Endothelial cell of umbilical vein (primary cell): ENCODE measurements around the gene MYH11. TPM values are rescaled to one million over a fixed set of nuclear protein-coding genes. Genes with fewer than 3 reads are reported as not detected.

ENCODE experiments used
- BruUV-seq: library from RNA; stranded (reverse); fragments of 400-500 nt; replicated peaks from 2 replicates; lab custom pipeline; 2021; lab: Mats Ljungman, UMichigan
- CTCF ChIA-PET: fragments of 300-600, 350-600 bp; sonication (Branson Sonifier 250); formaldehyde crosslinking; loops from one replicate; lab custom pipeline; 2021; ENCODE audit warnings: antibody characterized with exemption, inconsistent platforms; lab: Charles Lee
- POLR2A ChIA-PET: fragments of 300-600, 350-600 bp; sonication (Branson Sonifier 250); formaldehyde crosslinking; loops from one replicate; lab custom pipeline; 2021; ENCODE audit warnings: antibody characterized with exemption, inconsistent platforms; lab: Charles Lee
- DNase-seq: peaks from one replicate; pipeline ENCODE4 v3.0.0-alpha.2; 2011; ENCODE audit warnings: low read depth, low spot score
- FAIRE-seq: peaks from 2 replicates; lab custom pipeline; 2011; peaks lifted over from hg19 to GRCh38; lab: Jason Lieb, UNC
- H2AFZ ChIP-seq: 2 replicates; pipeline ENCODE4 v1.6.0; 2012; ENCODE audit warnings: low read depth, low read length, control low read depth, inconsistent platforms
- H3K27ac ChIP-seq: 2 replicates; pipeline ENCODE4 v1.5.1; 2011; ENCODE audit warnings: low read depth, mild to moderate bottlenecking, control low read depth, low read length, moderate library complexity; ENCODE audit not compliant: insufficient read depth
- H3K27me3 ChIP-seq, 2 experiments: 2 replicates each; pipeline versions ENCODE4 v1.6.0 to v1.6.1; 2011; ENCODE audit warnings: low read length in 2 of 2, mixed read lengths in 1 of 2; ENCODE audit not compliant: control insufficient read depth in 2 of 2, insufficient read depth in 2 of 2
- H3K36me3 ChIP-seq, 2 experiments: 2 replicates in 1 of 2; 3 replicates in 1 of 2; pipeline ENCODE4 v1.5.1; 2011; ENCODE audit warnings: low read length in 2 of 2, mild to moderate bottlenecking in 1 of 2, moderate library complexity in 1 of 2; ENCODE audit not compliant: control insufficient read depth in 2 of 2, insufficient read depth in 2 of 2; ENCODE audit errors: extremely low read depth in 1 of 2
- H3K4me1 ChIP-seq: 3 replicates; pipeline ENCODE4 v1.5.1; 2011; ENCODE audit warnings: mild to moderate bottlenecking, low read length; ENCODE audit not compliant: control insufficient read depth, insufficient read depth; ENCODE audit errors: extremely low read depth
- H3K4me2 ChIP-seq: 2 replicates; pipeline ENCODE4 v1.6.1; 2011; ENCODE audit warnings: low read length, control low read depth, mixed read lengths; ENCODE audit not compliant: insufficient read depth
- H3K4me3 ChIP-seq, 3 experiments: fragments of 200-600 bp in 1 of 3; sonication (generic), shearing (Covaris generic) in 1 of 3; replicated peaks in 1 of 3; 2 replicates each; pipeline ENCODE4 v1.5.1; 2011 to 2016; ENCODE audit warnings: control low read depth in 3 of 3, low read length in 3 of 3, mild to moderate bottlenecking in 2 of 3, inconsistent platforms in 1 of 3, low read depth in 1 of 3, moderate library complexity in 1 of 3; ENCODE audit not compliant: insufficient read depth in 1 of 3
- H3K79me2 ChIP-seq: 2 replicates; pipeline ENCODE4 v1.6.0; 2012; ENCODE audit warnings: low read length, inconsistent platforms; ENCODE audit not compliant: control insufficient read depth, insufficient read depth
- H3K9ac ChIP-seq: replicated peaks from 2 replicates; pipeline ENCODE3; 2011; ENCODE audit warnings: low read length, control low read depth; ENCODE audit not compliant: insufficient read depth; ENCODE audit errors: extremely low read depth
- H3K9me1 ChIP-seq: replicated peaks from 3 replicates; pipeline ENCODE4 v1.6.0; 2011; ENCODE audit warnings: mild to moderate bottlenecking, low read length; ENCODE audit not compliant: control insufficient read depth, insufficient read depth; ENCODE audit errors: extremely low read depth
- H3K9me3 ChIP-seq: replicated peaks from 2 replicates; pipeline ENCODE4 v1.5.1; 2012; ENCODE audit warnings: low read length, inconsistent platforms; ENCODE audit not compliant: control insufficient read depth, insufficient read depth
- H4K20me1 ChIP-seq: replicated peaks from 2 replicates; pipeline ENCODE3; 2011; ENCODE audit warnings: mild to moderate bottlenecking, low read length; ENCODE audit not compliant: control insufficient read depth, insufficient read depth; ENCODE audit errors: extremely low read depth
- CTCF ChIP-seq, 2 donors: IDR thresholded peaks; 1 replicate in 1 of 2; 2 replicates in 1 of 2; pipeline ENCODE4 v1.5.1; 2011; ENCODE audit warnings: low read length in 2 of 2, mild to moderate bottlenecking in 2 of 2, moderate library complexity in 2 of 2, control low read depth in 1 of 2, inconsistent platforms in 1 of 2, low read depth in 1 of 2; ENCODE audit not compliant: insufficient read depth in 1 of 2; ENCODE audit errors: extremely low read depth in 1 of 2
- EZH2 ChIP-seq: IDR thresholded peaks from 2 replicates; pipeline ENCODE4 v1.6.1; 2012; ENCODE audit warnings: borderline replicate concordance, low read depth, mild to moderate bottlenecking, moderate library complexity, low read length, inconsistent platforms; ENCODE audit not compliant: severe bottlenecking
- FOS ChIP-seq: IDR thresholded peaks from 2 replicates; pipeline ENCODE4 v1.6.1; 2011; ENCODE audit warnings: mild to moderate bottlenecking, low read length, moderate library complexity, borderline replicate concordance; ENCODE audit not compliant: insufficient read depth
- GATA2 ChIP-seq: IDR thresholded peaks from 2 replicates; pipeline ENCODE4 v1.7.0; 2011; ENCODE audit warnings: low read depth, mild to moderate bottlenecking, moderate library complexity, mixed read lengths, low read length; ENCODE audit not compliant: insufficient read length, insufficient read depth
- JUN ChIP-seq: IDR thresholded peaks from 2 replicates; pipeline ENCODE4 v1.6.1; 2011; ENCODE audit warnings: borderline replicate concordance, low read depth; ENCODE audit not compliant: insufficient read length, insufficient read depth
- MAX ChIP-seq: IDR thresholded peaks from 2 replicates; pipeline ENCODE4 v1.6.1; 2011; ENCODE audit not compliant: insufficient read depth, insufficient read length
- MYC ChIP-seq: IDR thresholded peaks from one replicate; pipeline ENCODE4 v1.6.1; 2011; ENCODE audit warnings: mild to moderate bottlenecking, low read depth, low read length
- POLR2A ChIP-seq: IDR thresholded peaks from 2 replicates; pipeline ENCODE4 v1.6.1; 2012; ENCODE audit warnings: low read depth, mild to moderate bottlenecking, control low read depth, low read length
- dilution Hi-C: fragments of 300-500 bp; cut with MboI; formaldehyde crosslinking; loops from one replicate; pipeline ENCODE4 v1.15.0; 2019; ENCODE audit warnings: low sequenced_read_pairs; ENCODE audit not compliant: extremely low pct_ligation_motif_present
- intact Hi-C: fragments of 100-400 bp; cut with micrococcal nuclease; formaldehyde crosslinking; loops from one replicate; pipeline ENCODE4 v1.10.0; 2022
- polyA plus RNA-seq, 4 experiments: library from polyadenylated mRNA; depleted of rRNA in 3 of 4; stranded (reverse) in 3 of 4; unstranded in 1 of 4; fragments of >200 nt; gene quantifications; 2 replicates each; pipeline versions ENCODE4 v1.2.1 to v1.2.3, GENCODE V29; 2011 to 2012; ENCODE audit warnings: missing spikeins in 1 of 4
- total RNA-seq: library from RNA; stranded (reverse); gene quantifications from 2 replicates; pipeline ENCODE4 v1.2.3, GENCODE V29; 2021

Gene MYH11
- total and polyA plus RNA-seq, 2 donors (not counting 3 experiments of a cell fraction or from before 2014, with no cell fraction given): not detected

- Histone ChIP-seq H3K27me3 (peaks cover 2 to 3% of the 10 kb centered on the region in 2 experiments), H3K79me2 (no peaks in the 10 kb centered on the region), H3K9me3 (no peaks in the 10 kb centered on the region), H3K27ac (no peak overlapping the region), H3K9me1 (no peaks in the 10 kb centered on the region), H3K36me3 (no peaks in the 10 kb centered on the region), H3K4me1 (no peaks in the 10 kb centered on the region), H3K4me3 (no peak overlapping the region), H2AFZ (no peak overlapping the region), H3K4me2 (no peak overlapping the region), H4K20me1 (peaks cover 2% of the 10 kb centered on the region), H3K9ac (no peak overlapping the region)
- intact Hi-C loops: no loop called here
- FAIRE-seq (no peak), DNase-seq (no peak)
- BruUV-seq: no TSS peak
- CTCF ChIA-PET: interaction anchor here (1.4 kb wide), 1 partner anchor 20 kb away, joined by 3 read pairs; no protein-coding TSS in a partner anchor
- dilution Hi-C loops: no loop called here
- POLR2A ChIA-PET: no interaction called here
- TF ChIP-seq MYC: no peak
- no peak for TF ChIP-seq MAX
- no peak for TF ChIP-seq FOS
These were observed 71.3 kb downstream of the MYH11 start for GRCh38 chr16:15785386-15786059.

- H3K27me3 ChIP-seq: peaks cover 2 to 3% of the 10 kb centered on the region in 2 experiments
- FAIRE-seq (no peak), DNase-seq (no peak)
- H3K4me1 ChIP-seq: no peaks in the 10 kb centered on the region
- H2AFZ ChIP-seq: no peak overlapping the region
- BruUV-seq: no TSS peak
- no peak overlapping the region for H3K4me2 ChIP-seq
- no peak overlapping the region for H3K9ac ChIP-seq
- no peaks in the 10 kb centered on the region for H3K9me3 ChIP-seq
- H4K20me1 ChIP-seq: peaks cover 1% of the 10 kb centered on the region
- CTCF ChIA-PET: interaction anchor here (1.8 to 1.9 kb wide), 2 partner anchors 18 to 38 kb away, joined by 6 to 9 read pairs; no protein-coding TSS in a partner anchor
- no peaks in the 10 kb centered on the region for H3K79me2 ChIP-seq
- POLR2A ChIA-PET: no interaction called here
- H3K4me3 ChIP-seq: no peak overlapping the region
- H3K36me3 ChIP-seq: no peaks in the 10 kb centered on the region
- dilution Hi-C loops (no loop called here), intact Hi-C loops (no loop called here)
- no peak overlapping the region for H3K27ac ChIP-seq
- no peak for TF ChIP-seq POLR2A
- no peak for TF ChIP-seq CTCF (IDR thresholded peaks at IDR 0.05; ENCODE audit: extremely low read depth in 1 of 2, insufficient read depth in 1 of 2, low read depth in 1 of 2, low read length in 2 of 2)
- TF ChIP-seq GATA2: no peak
- TF ChIP-seq EZH2: no peak
- TF ChIP-seq JUN: no peak
- no peaks in the 10 kb centered on the region for H3K9me1 ChIP-seq
These were observed 72.8 kb downstream of the MYH11 start for GRCh38 chr16:15783985-15784384.
